ENCODE measurements around the gene TOX2.

- TF ChIP-seq CTCF (IDR thresholded peaks at IDR 0.05; ENCODE audit: control extremely low read depth in 1 of 3, insufficient read depth in 1 of 3, low read depth in 1 of 3, low read length in 3 of 3): no peak
- no peak for TF ChIP-seq ATF3 (IDR thresholded peaks at IDR 0.05; ENCODE audit: insufficient read depth, low read depth, low read length)
- no peak for TF ChIP-seq RFX5 (IDR thresholded peaks at IDR 0.05; ENCODE audit: borderline replicate concordance, low read depth, low read length)
- no peak for TF ChIP-seq JUN (IDR thresholded peaks at IDR 0.05; ENCODE audit: low read depth, low read length)
- TF ChIP-seq PHF8 (conservative IDR thresholded peaks at IDR 0.05; ENCODE audit: low read depth, low read length): no peak
- no peak for TF ChIP-seq CHD2 (IDR thresholded peaks at IDR 0.05; ENCODE audit: low read length)
- TF ChIP-seq EP300 (IDR thresholded peaks at IDR 0.05; ENCODE audit: borderline replicate concordance in 1 of 2, low read depth in 2 of 2, low read length in 2 of 2): no peak
- no peak for TF ChIP-seq NRF1 (IDR thresholded peaks at IDR 0.05; ENCODE audit: low read depth, low read length)
- TF ChIP-seq JUND (IDR thresholded peaks at IDR 0.05; ENCODE audit: low read length): no peak
Measured at GRCh38 chr20:44106615-44107014, 192.0 kb downstream of the TOX2 start.

Measured in H1 (cell line).